A549 treated with Mapracorat at 1 μM for 4 hours (cell line): Measurements from ENCODE around the gene CNOT3. TPM values are rescaled to one million over a fixed set of nuclear protein-coding genes. Genes with fewer than 3 reads are reported as not detected.

Experiments used
- total RNA-seq: library from RNA; stranded (reverse); fragments of 200-300 nt; extraction: Qiagen RNA extraction; gene quantifications from 5 replicates; pipeline ENCODE4 v1.2.3, GENCODE V29; 2022

The CNOT3 gene
- total RNA-seq: 52.7 to 66.3 TPM (median 62.4 TPM) in 5 replicates

GRCh38 chr19:54137699-54138488 lies at the start of gene CNOT3:
Gene CNOT3, plus strand, starts transcription at chr19:54137762. Its CDS starts 5,217 bp downstream, at chr19:54142979.

GRCh38 chr19:54100561-54100960 lies 37.0 kb upstream of the CNOT3 start, which contains the start of gene OSCAR:
Gene OSCAR, minus strand, starts transcription at chr19:54100803. Its CDS starts 11 bp downstream, at chr19:54100792.

GRCh38 chr19:54102421-54103169 lies 35.0 kb upstream of the CNOT3 start, which contains the start of gene NDUFA3:
Gene NDUFA3, plus strand, starts transcription at chr19:54102855. Its CDS starts 24 bp downstream, at chr19:54102879.

GRCh38 chr19:54115109-54116063 lies 22.2 kb upstream of the CNOT3 start, which contains the start of the genes PRPF31 and TFPT:
Gene PRPF31, plus strand, starts transcription at chr19:54115754. Its CDS starts 2,525 bp downstream, at chr19:54118279.
Gene TFPT, minus strand, starts transcription at chr19:54115657. Its CDS starts 388 bp downstream, at chr19:54115269.

GRCh38 chr19:54159352-54160181 lies 22.0 kb downstream of the CNOT3 start, which contains the start of gene LENG1:
Gene LENG1, minus strand, starts transcription at chr19:54159721. Its CDS starts 26 bp downstream, at chr19:54159695.

GRCh38 chr19:54172471-54173358 lies 35.2 kb downstream of the CNOT3 start, which contains the start of gene TMC4:
Gene TMC4, minus strand, starts transcription at chr19:54173160. Its CDS starts 43 bp downstream, at chr19:54173117.

GRCh38 chr19:54189145-54189734 lies 51.7 kb downstream of the CNOT3 start, which contains the start of gene MBOAT7:
Gene MBOAT7, minus strand, starts transcription at chr19:54189580. Its CDS starts 1,072 bp downstream, at chr19:54188508.

GRCh38 chr19:54191011-54191810 lies 53.6 kb downstream of the CNOT3 start, which contains the start of gene TSEN34:
Gene TSEN34, plus strand, starts transcription at chr19:54191308. Its CDS starts 57 bp downstream, at chr19:54191365.

Other genes with a start within 250 kb of the CNOT3 start
- 5.5 to 9.3 TPM (median 8.6 TPM) in 5 replicates for gene CACNG7, start 228.5 kb upstream of the CNOT3 start, total RNA-seq
- 0.73 to 1.2 TPM (median 0.93 TPM) in 5 replicates for gene CACNG8, start 174.8 kb upstream of the CNOT3 start, total RNA-seq
- 9.3 to 13.4 TPM (median 12.4 TPM) in 5 replicates for gene CACNG6, start 146.1 kb upstream of the CNOT3 start, total RNA-seq
- 0.52 to 0.83 TPM (median 0.57 TPM) in 4 of 5 replicates, not detected in the other for gene VSTM1, start 73.9 kb upstream of the CNOT3 start, total RNA-seq
- not detected in 5 replicates for gene TARM1, start 56.4 kb upstream of the CNOT3 start, total RNA-seq
- gene OSCAR, start 37.0 kb upstream of the CNOT3 start, total RNA-seq: 0.22 to 0.33 TPM (median 0.30 TPM) in 5 replicates
- 208 to 255 TPM (median 222 TPM) in 5 replicates for gene NDUFA3, start 34.9 kb upstream of the CNOT3 start, total RNA-seq
- gene TFPT, start 22.1 kb upstream of the CNOT3 start, total RNA-seq: 19.7 to 25.6 TPM (median 21.8 TPM) in 5 replicates
- gene PRPF31, start 22.0 kb upstream of the CNOT3 start, total RNA-seq: 107 to 118 TPM (median 115 TPM) in 5 replicates
- 6.6 to 8.4 TPM (median 7.9 TPM) in 5 replicates for gene LENG1, start 22.0 kb downstream of the CNOT3 start, total RNA-seq
- gene TMC4, start 35.4 kb downstream of the CNOT3 start, total RNA-seq: 0.76 to 1.1 TPM (median 0.80 TPM) in 5 replicates
- 111 to 158 TPM (median 145 TPM) in 5 replicates for gene MBOAT7, start 51.8 kb downstream of the CNOT3 start, total RNA-seq
- 76.6 to 127 TPM (median 124 TPM) in 5 replicates for gene TSEN34, start 53.5 kb downstream of the CNOT3 start, total RNA-seq
- 2,104 to 2,641 TPM (median 2,212 TPM) in 5 replicates for gene RPS9, start 63.1 kb downstream of the CNOT3 start, total RNA-seq
- 0.11 to 0.20 TPM (median 0.15 TPM) in 5 replicates for gene LILRB3, start 85.2 kb downstream of the CNOT3 start, total RNA-seq
- gene LILRA6, start 105.0 kb downstream of the CNOT3 start, total RNA-seq: 0.08 to 0.09 TPM in 2 of 5 replicates, not detected in the others
- gene LILRB5, start 119.5 kb downstream of the CNOT3 start, total RNA-seq: not detected in 5 replicates
- gene LILRB2, start 143.3 kb downstream of the CNOT3 start, total RNA-seq: 0.05 to 0.26 TPM (median 0.11 TPM) in 5 replicates
- gene LILRA5, start 175.4 kb downstream of the CNOT3 start, total RNA-seq: not detected in 5 replicates
- gene LILRA4, start 201.4 kb downstream of the CNOT3 start, total RNA-seq: not detected in 5 replicates
- gene LAIR1, start 227.2 kb downstream of the CNOT3 start, total RNA-seq: not detected in 5 replicates